Endodermal cell (in vitro differentiated cells): ENCODE measurements around the gene ADAMTS2. TPM values are rescaled to one million over a fixed set of nuclear protein-coding genes. Genes with fewer than 3 reads are reported as not detected.

Experiments
- DNase-seq: peaks from one replicate; pipeline ENCODE4 v3.0.0-alpha.2; 2017
- H3K27ac ChIP-seq: 2 replicates; pipeline ENCODE4 v1.5.1; 2013; ENCODE audit warnings: mild to moderate bottlenecking, low read depth, low read length, moderate library complexity
- H3K27me3 ChIP-seq: 2 replicates; pipeline ENCODE4 v1.6.1; 2013; ENCODE audit warnings: mild to moderate bottlenecking, low read length, moderate library complexity; ENCODE audit not compliant: insufficient read depth, control insufficient read depth, poor library complexity, severe bottlenecking
- H3K36me3 ChIP-seq: 2 replicates; pipeline ENCODE4 v1.7.0; 2013; ENCODE audit warnings: mild to moderate bottlenecking, low read length, moderate library complexity; ENCODE audit not compliant: control insufficient read depth, insufficient read depth
- H3K4me1 ChIP-seq: one replicate; pipeline ENCODE4 v1.7.0; 2013; ENCODE audit warnings: low read length; ENCODE audit not compliant: control insufficient read depth, insufficient read depth
- H3K4me3 ChIP-seq: 2 replicates; pipeline ENCODE4 v1.5.1; 2013; ENCODE audit warnings: mild to moderate bottlenecking, low read length, moderate library complexity
- H3K9ac ChIP-seq: 2 replicates; pipeline ENCODE4 v1.6.1; 2013; ENCODE audit warnings: mild to moderate bottlenecking, low read length, moderate library complexity; ENCODE audit not compliant: poor library complexity, severe bottlenecking; ENCODE audit errors: extremely low read depth
- H3K9me3 ChIP-seq: 2 replicates; pipeline ENCODE4 v1.6.1; 2013; ENCODE audit warnings: mild to moderate bottlenecking, low read length, moderate library complexity; ENCODE audit not compliant: control insufficient read depth
- H3K27ac Mint-ChIP-seq: 2 replicates; pipeline ENCODE4 v1.8.0; 2020; ENCODE audit warnings: mixed read lengths
- H3K27me3 Mint-ChIP-seq: 2 replicates; pipeline ENCODE4 v1.8.0; 2021; ENCODE audit warnings: mild to moderate bottlenecking, mixed read lengths; ENCODE audit not compliant: insufficient read depth
- H3K36me3 Mint-ChIP-seq: 2 replicates; pipeline ENCODE4 v1.8.0; 2020; ENCODE audit warnings: low read depth, mixed read lengths
- H3K4me1 Mint-ChIP-seq: 2 replicates; pipeline ENCODE4 v1.8.0; 2020; ENCODE audit warnings: mixed read lengths
- H3K4me3 Mint-ChIP-seq: 2 replicates; pipeline ENCODE4 v1.8.0; 2020; ENCODE audit warnings: mild to moderate bottlenecking, moderate library complexity, mixed read lengths
- H3K9me3 Mint-ChIP-seq: 2 replicates; pipeline ENCODE4 v1.8.0; 2020; ENCODE audit warnings: mild to moderate bottlenecking, mixed read lengths
- CTCF ChIP-seq: fragments of 200-600 bp; sonication (generic); conservative IDR thresholded peaks from 2 replicates; pipeline ENCODE4 v1.5.0; 2021; ENCODE audit warnings: antibody characterized with exemption, mild to moderate bottlenecking
- WGBS, 2 experiments: methylation state at CpG; one replicate each; pipeline versions ENCODE4 v1.1.5 to v1.1.7; 2013; ENCODE audit warnings: missing lambda C conversion rate in 2 of 2, mixed read lengths in 1 of 2; ENCODE audit not compliant: insufficient coverage in 1 of 2, insufficient read length in 1 of 2; 5-methylcytosine and 5-hydroxymethylcytosine counted together
- total RNA-seq, 2 donors: library from RNA; stranded (reverse); fragmentation: NEBNext Ultra II Directional in 1 of 2; extraction: Animal tissue kit (Norgen Biotek cat#: 25700) in 1 of 2; gene quantifications; 2 replicates in 1 of 2; 3 replicates in 1 of 2; pipeline ENCODE4 v1.2.1, GENCODE V29; 2021

Gene ADAMTS2
- total RNA-seq, 2 donors from 2014 or later, result 1.2 to 2.6 TPM

DNA sequence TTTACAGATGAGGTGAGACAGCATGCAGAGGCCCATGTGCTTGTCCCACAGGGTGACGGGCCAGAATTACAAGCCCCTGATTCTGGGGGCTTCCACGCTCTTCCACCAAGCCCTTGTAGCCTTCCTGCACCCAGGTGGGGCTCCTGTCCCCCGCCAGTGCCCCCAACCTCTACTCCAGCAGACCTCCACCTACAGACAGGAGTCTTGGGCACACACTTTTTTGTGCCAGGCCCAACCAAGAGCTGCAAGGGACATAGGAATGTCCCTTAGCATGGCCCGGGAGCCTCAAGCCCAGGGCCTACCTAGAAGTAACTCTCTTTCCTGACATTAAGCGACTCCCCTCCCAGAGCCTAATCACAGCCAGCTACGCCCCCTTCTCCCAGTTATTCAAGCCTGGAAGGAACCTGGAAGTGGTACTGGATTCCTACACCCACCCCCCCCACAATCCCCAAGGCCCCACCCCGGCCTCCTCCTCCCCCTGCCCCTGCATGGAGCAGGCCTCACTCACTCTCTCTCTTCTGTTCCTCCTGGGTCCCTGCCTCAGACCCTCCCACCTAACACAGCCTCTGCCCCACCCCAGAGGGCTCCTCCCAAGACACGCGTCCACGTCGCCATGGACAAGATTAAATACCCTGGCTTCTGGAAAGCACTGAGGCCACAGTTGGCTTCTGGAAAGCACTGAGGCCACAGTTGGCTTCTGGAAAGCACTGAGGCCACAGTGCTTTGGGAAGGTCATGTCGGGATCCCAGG is 30.5 kb downstream of the ADAMTS2 start:
- Mint-ChIP-seq H3K27me3 (peaks cover 2% of the 10 kb centered on the region), H3K4me1 (peaks cover 5% of the 10 kb centered on the region), H3K36me3 (no peaks in the 10 kb centered on the region), H3K9me3 (peaks cover 11% of the 10 kb centered on the region), H3K4me3 (no peak overlapping the region), H3K27ac (no peak overlapping the region)
- Histone ChIP-seq H3K9me3 (peaks cover 7% of the 10 kb centered on the region), H3K27ac (no peak overlapping the region), H3K36me3 (no peaks in the 10 kb centered on the region), H3K4me3 (no peak overlapping the region), H3K27me3 (no peaks in the 10 kb centered on the region), H3K4me1 (no peaks in the 10 kb centered on the region), H3K9ac (no peak overlapping the region)
- WGBS, 2 experiments, result 89% methylated on average over 12 of the region's 12 CpGs; no CpG with 5 or more reads in 1 of the 2 experiments
- DNase-seq, result no peak
- no peak for TF ChIP-seq CTCF

DNA sequence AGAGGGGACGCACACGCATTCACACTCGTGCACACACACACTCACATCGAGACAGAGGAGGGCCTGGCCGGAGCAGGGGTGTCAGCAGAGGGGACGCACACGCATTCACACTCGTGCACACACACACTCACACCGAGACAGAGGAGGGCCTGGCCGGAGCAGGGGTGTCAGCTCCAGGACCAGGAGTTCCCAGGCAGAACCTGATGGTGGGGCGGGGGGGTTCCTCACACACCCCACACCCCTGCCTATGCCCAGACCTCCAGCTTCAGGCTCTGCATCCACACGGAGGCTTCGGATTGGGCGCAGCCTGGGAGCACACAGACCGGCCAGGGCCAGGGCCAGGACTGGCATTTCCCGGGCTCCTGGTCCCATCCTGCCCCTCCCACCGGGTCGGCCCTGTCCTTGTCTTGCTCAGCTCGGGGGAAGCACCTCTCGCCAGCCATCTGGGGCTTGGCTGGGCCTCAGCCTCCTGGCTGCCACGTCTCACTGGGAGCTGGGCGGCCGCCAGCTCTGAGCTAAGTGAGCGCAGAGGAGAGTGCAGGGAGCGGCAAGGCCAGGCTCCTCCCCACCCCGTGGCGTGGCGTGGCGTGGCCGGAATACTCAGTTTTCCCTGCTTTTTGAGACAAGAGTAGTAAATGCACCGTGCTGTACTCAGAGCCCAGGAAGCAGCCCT is 31.3 kb downstream of the ADAMTS2 start:
- H3K9me3 ChIP-seq, result peaks cover 7% of the 10 kb centered on the region
- no peak overlapping the region for H3K9ac ChIP-seq
- Mint-ChIP-seq H3K27me3 (peaks cover 1% of the 10 kb centered on the region), H3K27ac (no peak overlapping the region), H3K4me1 (no peaks in the 10 kb centered on the region), H3K4me3 (no peak overlapping the region), H3K9me3 (peaks cover 11% of the 10 kb centered on the region), H3K36me3 (no peaks in the 10 kb centered on the region)
- TF ChIP-seq CTCF, result no peak
- no peaks in the 10 kb centered on the region for H3K4me1 ChIP-seq
- no peak for DNase-seq
- 94% methylated on average over 19 to 30 of the region's 31 CpGs for WGBS, 2 experiments
- no peak overlapping the region for H3K4me3 ChIP-seq
- H3K27ac ChIP-seq, result no peak overlapping the region
- H3K27me3 ChIP-seq, result no peaks in the 10 kb centered on the region
- H3K36me3 ChIP-seq, result no peaks in the 10 kb centered on the region

DNA sequence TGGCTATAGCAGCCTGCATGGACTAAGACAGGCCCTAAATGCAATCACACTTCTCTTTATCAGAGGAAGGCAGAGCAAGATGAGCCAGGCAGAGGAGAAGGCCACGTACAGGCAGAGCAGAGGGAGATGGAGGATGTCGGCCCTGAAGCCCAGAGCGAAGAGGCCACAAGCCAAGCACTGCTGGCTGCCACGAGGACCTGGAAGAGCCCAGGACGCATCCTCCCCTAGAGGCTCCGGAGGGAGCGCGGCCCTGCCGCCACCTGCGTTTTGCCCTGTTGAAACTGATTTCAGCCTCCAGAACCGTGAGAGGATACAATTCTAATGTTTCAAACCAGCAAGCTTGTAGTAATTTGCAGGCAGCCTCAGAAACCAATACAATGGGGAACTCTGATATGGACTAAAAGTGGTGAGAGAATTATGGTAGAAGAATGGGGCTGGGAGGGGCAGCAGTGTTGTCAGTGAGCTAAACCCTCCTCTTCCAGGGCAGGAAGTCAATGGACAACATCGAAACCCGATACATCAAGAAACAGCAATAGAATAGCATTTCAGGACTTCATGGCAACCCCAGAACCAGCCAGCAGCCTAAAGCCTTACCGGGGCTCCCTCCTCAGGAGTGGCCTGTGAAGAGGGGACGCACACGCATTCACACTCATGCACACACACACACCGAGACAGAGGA is 32.6 kb downstream of the ADAMTS2 start:
- H3K9me3 Mint-ChIP-seq, result peaks cover 13% of the 10 kb centered on the region
- Histone ChIP-seq H3K9ac (no peak overlapping the region), H3K4me1 (no peaks in the 10 kb centered on the region), H3K27ac (no peak overlapping the region), H3K4me3 (no peak overlapping the region), H3K36me3 (no peaks in the 10 kb centered on the region), H3K27me3 (no peaks in the 10 kb centered on the region), H3K9me3 (peaks cover 7% of the 10 kb centered on the region)
- H3K36me3 Mint-ChIP-seq, result no peaks in the 10 kb centered on the region
- H3K4me1 Mint-ChIP-seq, result peaks cover 6% of the 10 kb centered on the region
- DNase-seq, result no peak
- WGBS, 2 experiments, result 94 to 95% methylated on average over 4 to 14 of the region's 17 CpGs
- no peak for TF ChIP-seq CTCF
- H3K27ac Mint-ChIP-seq, result no peak overlapping the region
- peaks cover 1% of the 10 kb centered on the region for H3K27me3 Mint-ChIP-seq
- no peak overlapping the region for H3K4me3 Mint-ChIP-seq
